Hippocampal formation (tissue), 2 donors: ENCODE results near the gene VAV2.
"Not testable (repeated sequence)": the region's sequence is repeated elsewhere in the genome, so short reads cannot be mapped to it uniquely, and the experiment has no call there.

ENCODE experiments used
- DNase-seq, 2 donors: peaks; one replicate each; lab custom pipeline; 2025; lab: John Stamatoyannopoulos, UW

VAV2 gene

GRCh38 chr9:133996531-133997520 is 4.7 kb upstream of the VAV2 start:
- no peak for DNase-seq

GRCh38 chr9:133995012-133995896 is 3.1 kb upstream of the VAV2 start:
- no peak for DNase-seq

GRCh38 chr9:133994353-133995011 is 2.4 kb upstream of the VAV2 start:
- peak; percentile 40 to 67 for DNase-seq

- DNase-seq, result no peak
Measured at GRCh38 chr9:133993635-133994253, 1.6 kb upstream of the VAV2 start.

- DNase-seq, result peak in 1 of 2 donors; percentile 64
Measured at GRCh38 chr9:133992780-133993634, 883 bp upstream of the VAV2 start.

- DNase-seq, result no peak
Measured at GRCh38 chr9:133991214-133991921, 756 bp downstream of the VAV2 start.

- no peak for DNase-seq
Measured at GRCh38 chr9:133990366-133991213, 1.5 kb downstream of the VAV2 start.

GRCh38 chr9:133989625-133990365 is 2.3 kb downstream of the VAV2 start:
- DNase-seq, result no peak

- not testable (repeated sequence) for DNase-seq
Measured at GRCh38 chr9:133988771-133989170, 3.4 kb downstream of the VAV2 start.

GRCh38 chr9:133987946-133988665 is 4.0 kb downstream of the VAV2 start:
- DNase-seq, result no peak

GRCh38 chr9:133987446-133987788 is 4.7 kb downstream of the VAV2 start:
- no peak for DNase-seq

GRCh38 chr9:133986774-133987445 is 5.2 kb downstream of the VAV2 start:
- no peak for DNase-seq

- no peak for DNase-seq
Measured at GRCh38 chr9:133986061-133986460, 6.1 kb downstream of the VAV2 start.

GRCh38 chr9:133982971-133983720 is 9.0 kb downstream of the VAV2 start:
- no peak for DNase-seq

GRCh38 chr9:133981958-133982681 is 10.0 kb downstream of the VAV2 start:
- no peak for DNase-seq

- no peak for DNase-seq
Measured at GRCh38 chr9:133981589-133981957, 10.6 kb downstream of the VAV2 start.
